Measurements from ENCODE around the gene LMO7. TPM values are rescaled to one million over a fixed set of nuclear protein-coding genes. Genes with fewer than 3 reads are reported as not detected.

The LMO7 gene
- total RNA-seq, 1 donor from 2014 or later = 6.8 TPM

GRCh38 chr13:75784003-75784402 is 147.9 kb downstream of the LMO7 start:
- Histone ChIP-seq H3K27me3 (no peaks in the 10 kb centered on the region), H3K9me3 (ENCODE audit: low read depth) (no peaks in the 10 kb centered on the region), H3K36me3 (no peaks in the 10 kb centered on the region), H2AFZ (replicated peaks) (no peak overlapping the region), H3K9ac (no peak overlapping the region), H3F3A (ENCODE audit: low read depth) (no peaks in the 10 kb centered on the region), H3K4me3 (no peak overlapping the region), H3K4me2 (no peak overlapping the region), H3K27ac (no peak overlapping the region), H4K20me1 (ENCODE audit: low read depth) (no peaks in the 10 kb centered on the region), H3K4me1 (no peaks in the 10 kb centered on the region), H3K79me2 (ENCODE audit: low read depth) (no peaks in the 10 kb centered on the region)
- H3K4me3 Mint-ChIP-seq = no peak overlapping the region
- no peak for DNase-seq (ENCODE audit: low spot score)
- TF ChIP-seq EZH2phosphoT487 (IDR thresholded peaks at IDR 0.05) (no peak), EZH2 (IDR thresholded peaks at IDR 0.05) (no peak)
- TF ChIP-seq, protein P1, sequence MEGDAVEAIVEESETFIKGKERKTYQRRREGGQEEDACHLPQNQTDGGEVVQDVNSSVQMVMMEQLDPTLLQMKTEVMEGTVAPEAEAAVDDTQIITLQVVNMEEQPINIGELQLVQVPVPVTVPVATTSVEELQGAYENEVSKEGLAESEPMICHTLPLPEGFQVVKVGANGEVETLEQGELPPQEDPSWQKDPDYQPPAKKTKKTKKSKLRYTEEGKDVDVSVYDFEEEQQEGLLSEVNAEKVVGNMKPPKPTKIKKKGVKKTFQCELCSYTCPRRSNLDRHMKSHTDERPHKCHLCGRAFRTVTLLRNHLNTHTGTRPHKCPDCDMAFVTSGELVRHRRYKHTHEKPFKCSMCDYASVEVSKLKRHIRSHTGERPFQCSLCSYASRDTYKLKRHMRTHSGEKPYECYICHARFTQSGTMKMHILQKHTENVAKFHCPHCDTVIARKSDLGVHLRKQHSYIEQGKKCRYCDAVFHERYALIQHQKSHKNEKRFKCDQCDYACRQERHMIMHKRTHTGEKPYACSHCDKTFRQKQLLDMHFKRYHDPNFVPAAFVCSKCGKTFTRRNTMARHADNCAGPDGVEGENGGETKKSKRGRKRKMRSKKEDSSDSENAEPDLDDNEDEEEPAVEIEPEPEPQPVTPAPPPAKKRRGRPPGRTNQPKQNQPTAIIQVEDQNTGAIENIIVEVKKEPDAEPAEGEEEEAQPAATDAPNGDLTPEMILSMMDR (IDR thresholded peaks at IDR 0.05) = no peak
- peaks cover 7% of the 10 kb centered on the region for H3K9me3 Mint-ChIP-seq
- H3K27me3 Mint-ChIP-seq (ENCODE audit: insufficient read depth, low read depth) = no peaks in the 10 kb centered on the region
- H3K4me1 Mint-ChIP-seq = no peaks in the 10 kb centered on the region
- no peak overlapping the region for H3K27ac Mint-ChIP-seq
- H3K36me3 Mint-ChIP-seq = no peaks in the 10 kb centered on the region

GRCh38 chr13:75785130-75785529 is 149.0 kb downstream of the LMO7 start:
- no peak overlapping the region for H2AFZ ChIP-seq (replicated peaks)
- no peaks in the 10 kb centered on the region for H3K4me1 Mint-ChIP-seq
- H3K9me3 ChIP-seq (ENCODE audit: low read depth) = no peaks in the 10 kb centered on the region
- H3K27ac ChIP-seq = no peak overlapping the region
- no peak overlapping the region for H3K4me3 Mint-ChIP-seq
- no peaks in the 10 kb centered on the region for H4K20me1 ChIP-seq (ENCODE audit: low read depth)
- H3F3A ChIP-seq (ENCODE audit: low read depth) = no peaks in the 10 kb centered on the region
- H3K4me2 ChIP-seq = no peak overlapping the region
- no peaks in the 10 kb centered on the region for H3K36me3 ChIP-seq
- no peaks in the 10 kb centered on the region for H3K27me3 ChIP-seq
- TF ChIP-seq, protein P1 (IDR thresholded peaks at IDR 0.05) = no peak
- TF ChIP-seq EZH2 (IDR thresholded peaks at IDR 0.05) (no peak), EZH2phosphoT487 (IDR thresholded peaks at IDR 0.05) (no peak)
- no peak overlapping the region for H3K9ac ChIP-seq
- H3K79me2 ChIP-seq (ENCODE audit: low read depth) = no peaks in the 10 kb centered on the region
- no peak overlapping the region for H3K4me3 ChIP-seq
- H3K36me3 Mint-ChIP-seq = no peaks in the 10 kb centered on the region
- no peaks in the 10 kb centered on the region for H3K27me3 Mint-ChIP-seq (ENCODE audit: insufficient read depth, low read depth)
- H3K4me1 ChIP-seq = no peaks in the 10 kb centered on the region
- peaks cover 4% of the 10 kb centered on the region for H3K9me3 Mint-ChIP-seq
- no peak for DNase-seq (ENCODE audit: low spot score)
- H3K27ac Mint-ChIP-seq = no peak overlapping the region

- Histone ChIP-seq H3K27ac (no peak overlapping the region), H3K79me2 (ENCODE audit: low read depth) (no peaks in the 10 kb centered on the region), H3K4me1 (no peaks in the 10 kb centered on the region), H2AFZ (replicated peaks) (no peak overlapping the region), H3K4me2 (no peak overlapping the region), H3K36me3 (no peaks in the 10 kb centered on the region), H3K9me3 (ENCODE audit: low read depth) (no peaks in the 10 kb centered on the region), H3K27me3 (no peaks in the 10 kb centered on the region), H3K9ac (no peak overlapping the region), H3K4me3 (no peak overlapping the region), H3F3A (ENCODE audit: low read depth) (no peaks in the 10 kb centered on the region), H4K20me1 (ENCODE audit: low read depth) (no peaks in the 10 kb centered on the region)
- TF ChIP-seq, protein P1 (IDR thresholded peaks at IDR 0.05) = no peak
- TF ChIP-seq EZH2 (IDR thresholded peaks at IDR 0.05) = no peak
- DNase-seq (ENCODE audit: low spot score) = no peak
- H3K27me3 Mint-ChIP-seq (ENCODE audit: insufficient read depth, low read depth) = no peaks in the 10 kb centered on the region
- peaks cover 8% of the 10 kb centered on the region for H3K4me1 Mint-ChIP-seq
- no peak overlapping the region for H3K4me3 Mint-ChIP-seq
- H3K9me3 Mint-ChIP-seq = peaks cover under 1% of the 10 kb centered on the region
- no peak overlapping the region for H3K27ac Mint-ChIP-seq
- no peaks in the 10 kb centered on the region for H3K36me3 Mint-ChIP-seq
Observed at GRCh38 chr13:75787249-75787928, 151.3 kb downstream of the LMO7 start.
